ENCODE measurements around the gene HOXA13. TPM values are rescaled to one million over a fixed set of nuclear protein-coding genes. Genes with fewer than 3 reads are reported as not detected.

Gene HOXA13
- total RNA-seq, 1 donor: 8.0 TPM

- Histone ChIP-seq H3K4me3 (ENCODE audit: insufficient read depth, low read length) (peak overlapping the region; percentile 75), H3K79me2 (ENCODE audit: insufficient read depth, low read length) (peaks cover 89% of the 10 kb centered on the region), H3K4me2 (ENCODE audit: insufficient read depth, low read length) (peak overlapping the region; percentile 99), H3K27ac (ENCODE audit: low read depth, low read length) (peak overlapping the region; percentile 95), H3K36me3 (ENCODE audit: insufficient read depth, low read length) (peaks cover 18% of the 10 kb centered on the region), H3K27me3 (ENCODE audit: insufficient read depth, low read length) (no peaks in the 10 kb centered on the region), H4K20me1 (ENCODE audit: insufficient read depth, low read length) (peaks cover 17% of the 10 kb centered on the region), H3K9me3 (ENCODE audit: low read depth, low read length) (no peaks in the 10 kb centered on the region), H3K4me1 (ENCODE audit: insufficient read depth, low read length) (peaks cover 32% of the 10 kb centered on the region), H2AFZ (ENCODE audit: low read length) (no peak overlapping the region)
- no peak for TF ChIP-seq CTCF (IDR thresholded peaks at IDR 0.05; ENCODE audit: extremely low read depth, low read depth, low read length)
- DNase-seq (ENCODE audit: insufficient read length, low spot score, missing footprints): peak; percentile 91
Measured at GRCh38 chr7:27164045-27164366, 35.9 kb downstream of the HOXA13 start.

DNA sequence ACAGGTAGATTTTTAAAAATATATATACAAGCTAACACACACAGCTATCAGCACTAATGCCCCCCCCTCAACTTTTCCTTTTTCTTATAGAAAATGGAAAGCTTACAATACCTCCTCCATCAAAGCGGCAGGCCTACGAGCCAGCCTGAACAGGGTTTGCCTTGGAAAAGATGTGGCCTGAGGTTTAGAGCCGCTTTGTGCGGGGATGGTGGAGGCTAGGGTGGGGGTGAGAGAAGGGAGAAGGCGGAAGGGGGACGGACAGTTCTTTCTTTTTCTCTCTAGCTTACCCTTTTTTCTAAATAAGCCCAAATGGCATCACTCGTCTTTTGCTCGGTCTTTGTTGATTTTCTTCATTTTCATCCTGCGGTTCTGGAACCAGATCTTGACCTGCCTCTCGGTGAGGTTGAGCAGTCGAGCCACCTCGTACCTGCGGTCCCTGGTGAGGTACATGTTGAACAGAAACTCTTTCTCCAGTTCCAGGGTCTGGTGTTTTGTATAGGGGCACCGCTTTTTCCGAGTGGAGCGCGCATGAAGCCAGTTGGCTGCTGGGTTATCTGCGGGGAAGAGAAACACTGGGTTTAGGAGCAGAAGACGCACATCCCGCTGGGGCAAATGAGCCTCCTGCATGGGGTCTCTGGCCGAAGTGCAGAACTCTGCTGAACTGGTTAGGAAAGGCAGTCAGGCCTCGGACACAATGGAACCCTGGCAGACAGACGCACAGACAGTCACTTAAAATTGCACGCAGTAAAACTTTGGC lies 36.4 kb downstream of the HOXA13 start:
- no peak for DNase-seq (ENCODE audit: insufficient read length, low spot score, missing footprints)

GRCh38 chr7:27162561-27163287 lies 37.2 kb downstream of the HOXA13 start:
- peaks cover 17% of the 10 kb centered on the region for H4K20me1 ChIP-seq (ENCODE audit: insufficient read depth, low read length)
- H3K9me3 ChIP-seq (ENCODE audit: low read depth, low read length): no peaks in the 10 kb centered on the region
- no peak for DNase-seq (ENCODE audit: insufficient read length, low spot score, missing footprints)
- H3K4me1 ChIP-seq (ENCODE audit: insufficient read depth, low read length): peaks cover 21% of the 10 kb centered on the region
- H3K27ac ChIP-seq (ENCODE audit: low read depth, low read length): peak overlapping the region; percentile 95
- peak overlapping the region; percentile 99 for H3K4me2 ChIP-seq (ENCODE audit: insufficient read depth, low read length)
- TF ChIP-seq CTCF (IDR thresholded peaks at IDR 0.05; ENCODE audit: extremely low read depth, low read depth, low read length): no peak
- H3K27me3 ChIP-seq (ENCODE audit: insufficient read depth, low read length): no peaks in the 10 kb centered on the region
- no peak overlapping the region for H2AFZ ChIP-seq (ENCODE audit: low read length)
- peaks cover 13% of the 10 kb centered on the region for H3K36me3 ChIP-seq (ENCODE audit: insufficient read depth, low read length)
- peaks cover 76% of the 10 kb centered on the region for H3K79me2 ChIP-seq (ENCODE audit: insufficient read depth, low read length)
- H3K4me3 ChIP-seq (ENCODE audit: insufficient read depth, low read length): peak overlapping the region; percentile 75

More for the DNA sequence above, 36.4 kb downstream of the HOXA13 start:
- peaks cover 28% of the 10 kb centered on the region for H3K4me1 ChIP-seq (ENCODE audit: insufficient read depth, low read length)
- H3K27ac ChIP-seq (ENCODE audit: low read depth, low read length): peak overlapping the region; percentile 95
- peaks cover 16% of the 10 kb centered on the region for H3K36me3 ChIP-seq (ENCODE audit: insufficient read depth, low read length)
- peaks cover 83% of the 10 kb centered on the region for H3K79me2 ChIP-seq (ENCODE audit: insufficient read depth, low read length)
- peak overlapping the region; percentile 75 for H3K4me3 ChIP-seq (ENCODE audit: insufficient read depth, low read length)
- no peaks in the 10 kb centered on the region for H3K9me3 ChIP-seq (ENCODE audit: low read depth, low read length)
- peak overlapping the region; percentile 99 for H3K4me2 ChIP-seq (ENCODE audit: insufficient read depth, low read length)
- no peaks in the 10 kb centered on the region for H3K27me3 ChIP-seq (ENCODE audit: insufficient read depth, low read length)
- peaks cover 17% of the 10 kb centered on the region for H4K20me1 ChIP-seq (ENCODE audit: insufficient read depth, low read length)
- no peak overlapping the region for H2AFZ ChIP-seq (ENCODE audit: low read length)
- TF ChIP-seq CTCF (IDR thresholded peaks at IDR 0.05; ENCODE audit: extremely low read depth, low read depth, low read length): no peak

Data from osteoblast (primary cell).